HUES48 (cell line): ENCODE data around the gene KYNU.

ENCODE experiments used
- H3K27ac ChIP-seq: one replicate; pipeline ENCODE4 v1.7.0; 2013; ENCODE audit warnings: low read depth, low read length, inconsistent platforms
- H3K27me3 ChIP-seq: 2 replicates; pipeline ENCODE4 v1.6.1; 2013; ENCODE audit warnings: mild to moderate bottlenecking, low read length; ENCODE audit not compliant: control insufficient read depth, insufficient read depth
- H3K36me3 ChIP-seq: 2 replicates; pipeline ENCODE4 v1.6.1; 2013; ENCODE audit warnings: low read length; ENCODE audit not compliant: control insufficient read depth, insufficient read depth
- H3K4me1 ChIP-seq: 2 replicates; pipeline ENCODE4 v1.6.1; 2013; ENCODE audit warnings: mild to moderate bottlenecking, low read length; ENCODE audit not compliant: control insufficient read depth, insufficient read depth
- H3K4me3 ChIP-seq: 2 replicates; pipeline ENCODE4 v1.5.1; 2013; ENCODE audit warnings: mild to moderate bottlenecking, low read depth, low read length
- H3K9ac ChIP-seq: 2 replicates; pipeline ENCODE4 v1.6.1; 2013; ENCODE audit warnings: mild to moderate bottlenecking, low read depth, low read length, moderate library complexity
- H3K9me3 ChIP-seq: 2 replicates; pipeline ENCODE4 v1.6.1; 2013; ENCODE audit warnings: low read length; ENCODE audit not compliant: control insufficient read depth, insufficient read depth

The KYNU gene

DNA sequence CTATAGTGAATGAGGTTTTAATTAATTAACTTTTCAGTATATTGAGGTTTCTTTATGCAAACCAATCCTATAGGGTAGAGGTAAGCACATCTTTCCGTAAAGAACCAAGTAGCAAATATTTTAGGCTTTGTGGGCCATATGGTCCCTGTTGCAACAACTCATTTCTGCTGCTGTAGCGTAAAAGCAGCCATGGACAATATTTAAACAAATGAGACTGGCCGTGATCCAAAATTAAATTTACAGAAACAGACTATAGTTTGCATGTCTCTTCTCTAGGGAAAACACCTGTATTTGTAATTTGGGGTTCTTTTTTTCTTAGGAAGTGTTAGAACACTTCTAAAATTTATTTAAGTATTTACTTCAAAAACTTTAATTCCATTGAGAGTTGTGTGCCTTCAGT, 104.3 kb downstream of the KYNU start:
- H3K9ac ChIP-seq, result no peak overlapping the region
- no peak overlapping the region for H3K27ac ChIP-seq
- H3K4me3 ChIP-seq, result no peak overlapping the region
- no peaks in the 10 kb centered on the region for H3K9me3 ChIP-seq
- H3K4me1 ChIP-seq, result peaks cover 4% of the 10 kb centered on the region; the same call in 1 of the 2 replicates
- no peaks in the 10 kb centered on the region for H3K36me3 ChIP-seq
- no peaks in the 10 kb centered on the region for H3K27me3 ChIP-seq

DNA sequence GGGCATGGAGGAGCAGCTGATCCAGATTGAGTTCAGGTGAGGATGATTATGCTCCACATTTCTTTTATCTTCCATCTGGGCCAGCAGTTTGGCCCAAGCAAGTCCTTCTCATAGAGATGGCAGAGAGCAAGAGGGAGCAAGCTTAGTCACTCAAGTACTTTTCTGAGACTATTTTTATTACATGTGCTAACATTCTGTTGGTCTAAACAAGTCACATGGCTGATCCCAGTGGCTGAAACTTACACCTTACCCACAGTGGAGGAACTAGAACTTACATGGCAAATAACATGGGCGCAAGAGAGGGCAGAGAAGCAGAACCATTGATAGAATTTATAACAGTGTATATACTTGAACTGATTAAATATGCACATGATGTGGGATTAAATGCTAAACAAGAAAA, 105.7 kb downstream of the KYNU start:
- no peaks in the 10 kb centered on the region for H3K9me3 ChIP-seq
- H3K4me3 ChIP-seq, result no peak overlapping the region
- H3K27ac ChIP-seq, result no peak overlapping the region
- H3K36me3 ChIP-seq, result no peaks in the 10 kb centered on the region
- no peak overlapping the region for H3K9ac ChIP-seq
- peaks cover 4% of the 10 kb centered on the region; the same call in 1 of the 2 replicates for H3K4me1 ChIP-seq
- no peaks in the 10 kb centered on the region for H3K27me3 ChIP-seq

DNA sequence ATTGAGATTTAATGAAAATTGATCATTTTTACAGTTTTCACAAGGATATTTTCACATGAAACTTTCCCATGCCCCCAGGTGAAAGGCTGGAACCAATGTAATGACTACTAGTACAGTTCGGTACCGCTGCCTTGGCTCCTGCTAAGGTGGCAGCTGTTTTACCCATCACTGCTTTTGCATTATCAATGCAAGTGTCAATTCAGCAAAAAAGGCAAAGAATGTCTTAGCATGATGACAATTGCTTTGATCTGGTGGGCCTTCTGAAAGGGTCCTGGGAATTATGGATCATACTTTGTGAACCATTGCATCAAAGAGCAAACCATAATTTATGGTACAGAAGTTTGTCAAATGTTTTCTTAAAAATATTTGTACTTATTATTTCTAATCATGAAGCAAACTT, 107.2 kb downstream of the KYNU start:
- Histone ChIP-seq H3K36me3 (no peaks in the 10 kb centered on the region), H3K27ac (no peak overlapping the region), H3K4me3 (no peak overlapping the region), H3K4me1 (peaks cover 4% of the 10 kb centered on the region; the same call in 1 of the 2 replicates), H3K9ac (no peak overlapping the region), H3K27me3 (no peaks in the 10 kb centered on the region), H3K9me3 (no peaks in the 10 kb centered on the region)

DNA sequence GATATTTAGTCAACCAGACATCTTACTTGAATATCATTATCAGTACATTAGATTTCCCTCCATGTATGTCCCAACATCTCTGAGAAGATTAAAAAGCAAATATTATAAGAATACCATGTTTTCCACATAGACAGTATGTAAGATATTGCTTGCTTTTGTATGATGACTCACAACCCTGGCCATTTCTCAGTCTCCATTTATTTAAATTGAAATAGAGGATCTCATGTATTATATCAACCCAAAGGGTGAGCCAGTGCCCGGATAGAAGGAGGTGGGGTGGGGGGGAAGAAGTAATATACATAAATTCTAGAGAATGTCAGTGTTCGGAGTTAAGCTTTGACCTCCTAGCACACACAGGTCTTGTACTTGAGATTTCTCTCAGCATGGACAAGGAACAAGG, 109.6 kb downstream of the KYNU start:
- Histone ChIP-seq H3K4me1 (no peaks in the 10 kb centered on the region), H3K9me3 (no peaks in the 10 kb centered on the region), H3K36me3 (no peaks in the 10 kb centered on the region), H3K27me3 (no peaks in the 10 kb centered on the region), H3K27ac (no peak overlapping the region), H3K9ac (no peak overlapping the region), H3K4me3 (no peak overlapping the region)

DNA sequence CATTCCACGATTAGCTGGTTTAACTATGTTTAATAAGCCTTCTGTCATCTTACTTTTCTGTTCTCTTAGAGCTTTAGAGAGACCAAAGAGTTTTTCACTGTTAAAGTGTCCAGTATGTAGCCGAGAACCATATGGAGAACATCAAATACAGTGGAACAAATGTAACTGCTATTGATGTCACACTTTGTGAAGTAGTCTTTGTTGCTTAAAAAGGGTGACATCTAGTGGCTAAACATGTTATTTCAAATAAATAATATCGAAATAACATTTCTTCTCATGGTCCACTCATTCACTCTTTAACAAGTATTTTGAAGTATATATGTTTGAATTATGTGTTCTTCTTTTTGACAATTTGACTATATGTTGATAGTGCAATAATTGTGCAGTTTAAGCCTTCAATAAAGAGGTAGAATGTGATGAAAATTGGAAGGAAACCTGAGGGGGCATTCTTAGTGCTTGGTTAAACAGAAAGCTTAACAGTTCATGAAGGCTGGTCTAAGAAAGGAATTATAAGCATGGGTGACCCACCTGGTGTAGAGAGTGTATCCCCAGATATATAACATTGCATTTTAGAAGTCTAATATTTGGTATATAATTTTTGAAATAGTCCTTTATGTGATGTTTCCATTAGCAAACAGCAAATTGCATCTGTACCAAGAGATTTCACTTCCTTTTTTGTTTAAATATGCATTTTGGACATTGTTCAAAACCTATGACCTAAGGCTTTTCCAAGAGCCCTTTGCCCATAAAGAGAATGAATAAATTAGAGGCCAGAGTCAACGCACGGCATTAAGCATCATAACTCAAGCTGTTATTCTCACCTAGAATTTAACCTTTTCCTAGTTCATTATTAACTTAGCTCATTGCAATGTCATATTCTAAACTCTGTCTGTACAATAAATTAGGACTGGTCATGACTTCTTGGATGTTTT, 112.1 kb downstream of the KYNU start:
- Histone ChIP-seq H3K4me1 (no peaks in the 10 kb centered on the region), H3K36me3 (no peaks in the 10 kb centered on the region), H3K9ac (no peak overlapping the region), H3K4me3 (no peak overlapping the region), H3K9me3 (no peaks in the 10 kb centered on the region), H3K27ac (no peak overlapping the region), H3K27me3 (no peaks in the 10 kb centered on the region)

DNA sequence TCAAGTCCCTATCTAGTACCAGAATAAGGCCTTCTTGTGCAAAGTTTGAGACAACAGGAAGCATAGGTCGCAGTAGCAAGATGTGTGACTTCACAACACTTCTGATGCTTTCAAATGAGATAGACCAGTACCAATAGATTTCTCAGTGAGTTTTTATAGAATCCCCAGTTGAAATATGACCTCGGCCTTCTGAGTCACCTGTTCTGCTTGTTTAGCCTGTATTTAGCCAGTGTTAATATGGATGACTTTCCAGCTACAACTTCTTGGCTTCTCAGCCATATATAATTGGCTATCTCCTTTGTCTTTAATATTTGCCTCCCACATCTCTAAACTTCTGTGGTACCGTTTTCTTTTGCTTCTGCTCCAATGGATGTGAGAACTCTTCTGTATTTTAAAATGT, 113.8 kb downstream of the KYNU start:
- Histone ChIP-seq H3K4me3 (no peak overlapping the region), H3K4me1 (no peaks in the 10 kb centered on the region), H3K36me3 (no peaks in the 10 kb centered on the region), H3K9ac (no peak overlapping the region), H3K27ac (no peak overlapping the region), H3K9me3 (no peaks in the 10 kb centered on the region), H3K27me3 (no peaks in the 10 kb centered on the region)

DNA sequence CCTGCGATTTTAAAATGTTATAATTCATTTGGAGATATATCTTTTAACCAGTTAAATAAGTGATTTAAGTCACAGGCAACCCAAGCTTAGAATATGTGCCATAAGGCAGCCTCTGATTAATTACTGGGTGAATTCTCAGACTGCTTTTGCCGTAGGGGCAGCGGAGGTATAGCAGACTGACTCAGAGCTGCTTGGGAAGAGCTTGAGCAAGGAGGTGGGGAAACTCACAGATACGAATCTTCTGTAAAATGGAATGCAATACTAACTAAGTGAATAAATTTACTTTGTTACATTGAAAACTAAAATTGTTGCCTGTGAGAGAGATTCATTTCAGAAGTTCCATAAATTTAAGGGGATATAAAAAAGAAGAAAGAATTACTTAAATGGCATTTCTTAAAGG, 115.4 kb downstream of the KYNU start:
- Histone ChIP-seq H3K9me3 (no peaks in the 10 kb centered on the region), H3K27me3 (no peaks in the 10 kb centered on the region), H3K4me3 (no peak overlapping the region), H3K9ac (no peak overlapping the region), H3K36me3 (no peaks in the 10 kb centered on the region), H3K4me1 (no peaks in the 10 kb centered on the region), H3K27ac (no peak overlapping the region)

DNA sequence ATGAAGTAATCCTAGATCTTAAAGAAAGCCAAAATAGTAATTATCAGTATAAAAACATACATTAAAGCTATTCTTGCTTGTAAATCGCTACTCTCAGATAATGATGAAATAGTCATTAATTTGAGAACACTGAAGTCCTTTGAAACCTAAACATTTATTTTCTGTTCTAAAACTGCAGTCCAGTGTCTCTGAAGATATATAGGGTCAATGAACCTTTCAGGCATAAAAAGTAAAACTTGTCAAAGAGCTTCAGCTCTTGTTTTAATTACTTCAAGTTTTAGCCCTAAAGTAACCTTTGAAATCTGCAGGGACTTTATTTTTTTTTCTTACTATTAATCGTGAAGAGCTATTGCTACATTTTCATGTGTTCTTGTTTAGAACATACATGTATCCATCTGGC, 116.3 kb downstream of the KYNU start:
- no peaks in the 10 kb centered on the region for H3K9me3 ChIP-seq
- H3K27ac ChIP-seq, result no peak overlapping the region
- H3K4me1 ChIP-seq, result no peaks in the 10 kb centered on the region
- H3K9ac ChIP-seq, result no peak overlapping the region
- H3K4me3 ChIP-seq, result no peak overlapping the region
- no peaks in the 10 kb centered on the region for H3K27me3 ChIP-seq
- no peaks in the 10 kb centered on the region for H3K36me3 ChIP-seq

DNA sequence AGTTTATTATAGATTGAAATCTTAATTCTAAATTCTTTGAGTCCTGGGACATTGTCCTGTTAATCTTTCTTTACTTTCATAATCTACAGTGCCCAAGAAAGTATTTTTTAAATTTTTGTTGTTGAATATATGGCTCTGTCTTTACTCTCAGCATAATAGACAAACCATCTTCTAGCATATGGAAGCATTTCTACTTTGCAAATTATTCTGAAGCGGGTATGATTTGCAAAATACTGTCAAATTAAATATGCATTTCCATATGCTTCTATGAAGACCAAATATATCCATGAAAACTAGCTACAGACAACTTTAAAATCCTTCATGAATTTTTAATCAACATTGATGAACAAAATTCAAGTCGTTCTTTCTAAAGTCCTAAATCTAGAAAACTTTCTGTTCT, 117.2 kb downstream of the KYNU start:
- no peaks in the 10 kb centered on the region for H3K9me3 ChIP-seq
- H3K4me1 ChIP-seq, result no peaks in the 10 kb centered on the region
- H3K9ac ChIP-seq, result no peak overlapping the region
- no peaks in the 10 kb centered on the region for H3K36me3 ChIP-seq
- H3K27me3 ChIP-seq, result no peaks in the 10 kb centered on the region
- H3K4me3 ChIP-seq, result no peak overlapping the region
- H3K27ac ChIP-seq, result no peak overlapping the region

DNA sequence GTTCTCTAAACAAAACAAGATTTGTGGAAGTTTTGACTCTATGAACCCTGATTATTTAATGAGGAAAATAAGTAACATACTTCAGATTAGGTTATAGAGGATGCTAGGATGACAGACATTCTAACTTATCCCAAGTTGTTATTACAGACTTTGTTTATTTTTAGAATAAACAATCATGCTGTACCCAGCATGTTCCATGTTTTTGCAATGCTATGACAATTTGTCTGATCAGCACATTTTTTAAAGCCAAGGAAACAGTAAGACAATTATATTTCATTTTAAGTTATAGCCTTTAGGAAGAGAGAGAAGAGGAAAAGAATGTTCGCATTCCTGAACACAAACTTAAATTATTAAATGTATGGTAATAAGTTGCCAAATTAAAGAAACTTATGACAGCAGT, 119.8 kb downstream of the KYNU start:
- Histone ChIP-seq H3K27ac (no peak overlapping the region), H3K9ac (no peak overlapping the region), H3K9me3 (no peaks in the 10 kb centered on the region), H3K36me3 (no peaks in the 10 kb centered on the region), H3K4me3 (no peak overlapping the region), H3K4me1 (no peaks in the 10 kb centered on the region), H3K27me3 (no peaks in the 10 kb centered on the region)

DNA sequence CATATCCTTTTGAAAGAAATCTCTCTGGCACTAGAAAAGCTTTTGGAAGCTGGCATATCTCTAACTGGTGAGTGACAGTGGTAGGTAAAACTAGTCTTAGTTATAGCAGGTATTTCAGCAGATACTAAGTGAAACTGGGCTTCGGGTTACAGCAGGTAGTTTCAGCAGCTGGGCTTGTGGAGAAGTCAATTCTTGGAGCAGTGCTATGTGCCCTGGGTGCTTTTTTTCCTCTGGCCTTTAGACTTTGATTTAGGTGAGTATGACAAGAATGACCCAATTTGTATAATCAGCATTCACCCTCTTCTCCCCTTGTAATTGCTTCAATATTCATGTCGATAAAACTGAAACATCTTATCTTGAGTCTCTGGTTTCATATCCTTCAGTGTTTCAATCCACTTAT, 123.1 kb downstream of the KYNU start:
- H3K36me3 ChIP-seq, result no peaks in the 10 kb centered on the region

More for the DNA sequence above, 123.1 kb downstream of the KYNU start:
- H3K4me1 ChIP-seq, result no peaks in the 10 kb centered on the region
- no peak overlapping the region for H3K4me3 ChIP-seq
- no peak overlapping the region for H3K9ac ChIP-seq
- H3K27ac ChIP-seq, result no peak overlapping the region
- H3K9me3 ChIP-seq, result no peaks in the 10 kb centered on the region
- H3K27me3 ChIP-seq, result no peaks in the 10 kb centered on the region
